GM19240 (cell line): ENCODE data around the gene KIF4B.
"Not testable (repeated sequence)": the region's sequence is repeated elsewhere in the genome, so short reads cannot be mapped to it uniquely, and the experiment has no call there.

Experiments
- DNase-seq: peaks from one replicate; pipeline ENCODE4 v3.0.0; 2011; ENCODE audit warnings: low spot score; ENCODE audit not compliant: insufficient read length

The KIF4B gene, protein sequence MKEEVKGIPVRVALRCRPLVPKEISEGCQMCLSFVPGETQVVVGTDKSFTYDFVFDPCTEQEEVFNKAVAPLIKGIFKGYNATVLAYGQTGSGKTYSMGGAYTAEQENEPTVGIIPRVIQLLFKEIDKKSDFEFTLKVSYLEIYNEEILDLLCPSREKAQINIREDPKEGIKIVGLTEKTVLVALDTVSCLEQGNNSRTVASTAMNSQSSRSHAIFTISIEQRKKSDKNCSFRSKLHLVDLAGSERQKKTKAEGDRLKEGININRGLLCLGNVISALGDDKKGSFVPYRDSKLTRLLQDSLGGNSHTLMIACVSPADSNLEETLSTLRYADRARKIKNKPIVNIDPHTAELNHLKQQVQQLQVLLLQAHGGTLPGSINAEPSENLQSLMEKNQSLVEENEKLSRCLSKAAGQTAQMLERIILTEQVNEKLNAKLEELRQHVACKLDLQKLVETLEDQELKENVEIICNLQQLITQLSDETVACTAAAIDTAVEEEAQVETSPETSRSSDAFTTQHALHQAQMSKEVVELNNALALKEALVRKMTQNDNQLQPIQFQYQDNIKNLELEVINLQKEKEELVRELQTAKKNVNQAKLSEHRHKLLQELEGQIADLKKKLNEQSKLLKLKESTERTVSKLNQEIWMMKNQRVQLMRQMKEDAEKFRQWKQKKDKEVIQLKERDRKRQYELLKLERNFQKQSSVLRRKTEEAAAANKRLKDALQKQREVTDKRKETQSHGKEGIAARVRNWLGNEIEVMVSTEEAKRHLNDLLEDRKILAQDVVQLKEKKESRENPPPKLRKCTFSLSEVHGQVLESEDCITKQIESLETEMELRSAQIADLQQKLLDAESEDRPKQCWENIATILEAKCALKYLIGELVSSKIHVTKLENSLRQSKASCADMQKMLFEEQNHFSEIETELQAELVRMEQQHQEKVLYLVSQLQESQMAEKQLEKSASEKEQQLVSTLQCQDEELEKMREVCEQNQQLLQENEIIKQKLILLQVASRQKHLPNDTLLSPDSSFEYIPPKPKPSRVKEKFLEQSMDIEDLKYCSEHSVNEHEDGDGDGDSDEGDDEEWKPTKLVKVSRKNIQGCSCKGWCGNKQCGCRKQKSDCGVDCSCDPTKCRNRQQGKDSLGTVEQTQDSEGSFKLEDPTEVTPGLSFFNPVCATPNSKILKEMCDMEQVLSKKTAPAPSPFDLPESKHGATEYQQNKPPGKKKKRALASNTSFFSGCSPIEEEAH

DNA sequence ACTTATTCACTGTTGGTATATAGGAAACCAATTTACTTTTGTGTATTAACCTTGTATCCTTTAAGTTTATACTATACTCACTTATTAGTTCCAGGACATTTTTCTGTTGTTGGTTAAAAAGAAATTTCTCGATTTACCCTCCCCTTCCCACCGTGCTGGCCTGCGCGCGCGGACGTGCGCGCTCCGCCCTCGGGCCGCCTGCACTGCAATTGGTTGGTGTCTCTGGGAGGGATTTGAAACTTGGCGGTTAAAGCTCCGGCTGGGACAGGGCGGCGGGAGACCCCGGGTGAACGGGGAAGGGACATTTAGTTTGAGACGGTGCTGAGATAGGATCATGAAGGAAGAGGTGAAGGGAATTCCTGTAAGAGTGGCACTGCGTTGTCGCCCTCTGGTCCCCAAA lies at the start of gene KIF4B:
KIF4B (plus strand) TSS at position 230 of the 400 bp plus-strand sequence; CDS start at position 335, 105 bp downstream.
- no peak for DNase-seq

DNA sequence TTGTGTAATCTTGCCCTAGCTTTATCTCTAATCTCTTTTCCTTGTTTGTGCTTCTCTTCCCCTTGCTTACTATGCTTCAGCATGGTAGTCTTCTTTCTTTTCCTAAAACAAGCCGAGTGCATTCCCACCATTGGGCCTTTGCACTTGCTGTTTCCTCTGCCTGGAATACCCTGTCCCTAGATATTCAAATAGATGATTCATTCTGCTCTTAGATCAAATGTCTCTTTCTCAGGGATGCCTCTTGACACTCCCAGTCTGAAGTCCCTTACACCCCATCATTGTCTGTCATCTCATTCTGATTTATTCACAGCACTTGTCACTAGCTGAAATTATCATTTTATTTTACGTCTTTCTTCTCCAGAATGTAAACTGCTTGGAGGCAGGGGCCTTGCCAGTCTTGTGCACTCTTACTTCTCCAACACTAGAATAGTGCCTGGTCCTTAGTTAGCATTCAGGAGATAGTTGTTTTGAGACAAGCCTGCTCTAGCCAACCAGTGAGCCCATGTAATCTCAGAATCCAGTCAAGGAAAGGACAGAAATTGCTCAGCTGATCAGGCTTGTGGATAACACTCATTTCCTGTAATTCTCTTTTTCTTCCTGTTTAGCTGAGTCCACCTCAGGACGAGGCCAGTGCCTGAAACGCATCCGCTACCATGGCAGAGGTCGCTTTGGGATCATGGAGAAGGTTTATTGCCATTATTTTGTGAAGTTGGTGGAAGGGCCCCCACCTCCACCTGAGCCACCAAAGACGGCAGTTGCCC lies 47.3 kb upstream of the KIF4B start:
- no peak for DNase-seq

DNA sequence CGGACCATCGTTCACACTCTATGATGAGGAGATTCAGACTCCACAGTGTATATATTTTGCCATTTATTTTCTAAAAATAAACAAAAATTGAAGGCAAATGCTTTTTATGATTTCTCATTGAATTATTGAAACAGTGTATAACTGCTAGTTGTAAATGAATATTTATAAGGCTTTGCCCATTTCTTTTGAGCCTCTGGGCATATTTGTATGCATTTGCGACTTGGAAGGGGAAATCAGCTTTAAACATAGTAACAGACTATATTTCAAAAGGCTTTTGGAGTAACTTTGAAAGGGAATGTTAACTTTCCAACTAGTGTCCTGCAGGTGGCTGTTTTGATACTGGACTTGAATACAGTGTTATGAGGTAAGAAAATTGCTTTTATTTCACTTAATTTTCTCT lies 46.7 kb upstream of the KIF4B start:
- DNase-seq, result no peak

DNA sequence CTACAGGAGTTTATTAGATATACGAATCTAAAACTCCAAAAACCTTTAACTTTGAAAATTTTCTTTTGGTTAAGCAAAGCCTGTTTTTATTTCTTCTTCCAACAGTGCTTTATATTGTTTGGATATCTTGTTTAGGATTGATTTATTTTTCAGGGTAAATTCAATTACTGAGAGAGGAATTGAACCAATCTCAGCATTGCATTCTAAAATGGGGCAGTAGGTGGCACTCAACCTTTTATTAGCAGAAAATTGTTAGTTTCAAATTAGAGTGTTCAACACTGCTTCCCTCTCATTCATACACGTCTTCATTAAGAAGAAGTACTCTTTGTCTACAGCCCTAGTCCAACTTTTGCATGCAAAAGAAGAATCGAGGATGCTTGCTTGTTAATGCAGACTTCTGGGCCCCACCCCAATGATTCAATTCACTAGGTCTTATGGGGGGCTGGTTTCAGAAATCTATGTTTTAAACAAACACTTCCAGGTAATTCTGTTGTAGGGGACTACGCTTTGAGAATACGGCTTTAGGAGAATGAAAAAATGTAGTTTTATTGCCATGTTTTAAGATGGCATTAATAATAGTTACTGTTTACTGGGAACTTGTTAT lies 46.0 kb upstream of the KIF4B start:
- DNase-seq, result no peak

DNA sequence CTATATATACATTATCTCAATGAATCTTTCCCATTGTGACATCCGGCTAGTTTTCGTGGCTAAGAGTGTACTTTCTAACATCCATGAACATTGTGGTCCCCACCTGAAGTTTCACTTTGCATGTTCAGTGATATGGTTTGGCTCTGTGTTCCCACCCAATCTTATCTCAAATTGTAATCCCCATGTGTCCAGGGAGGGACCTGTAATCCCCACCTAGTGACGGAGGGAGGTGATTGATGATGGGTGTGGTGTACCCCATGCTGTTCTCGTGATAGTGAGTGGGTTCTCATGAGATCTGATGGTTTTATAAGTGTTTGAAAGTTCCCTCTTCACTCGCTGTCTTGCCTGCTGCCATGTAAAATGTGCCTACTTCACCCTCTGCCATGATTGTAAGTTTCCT lies 44.6 kb upstream of the KIF4B start:
- no peak for DNase-seq

DNA sequence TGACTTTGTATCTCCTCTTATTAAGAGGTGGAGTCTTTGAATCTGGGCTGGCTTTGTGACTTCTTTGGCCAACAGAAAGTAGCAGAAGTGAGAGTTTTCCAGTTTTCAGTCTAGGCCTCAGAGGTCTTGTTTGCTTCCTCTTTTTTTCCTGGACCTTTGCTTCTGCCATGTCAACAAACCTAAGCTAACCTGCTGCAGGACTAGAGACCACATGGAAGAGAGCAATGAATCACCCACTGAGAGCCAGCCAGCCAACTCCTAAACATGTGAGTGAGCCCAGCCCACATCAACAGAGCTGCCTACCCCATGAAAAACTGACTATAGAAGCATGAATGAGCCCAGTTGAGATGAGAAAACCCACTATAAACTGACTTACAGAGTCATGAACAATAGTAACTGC lies 42.8 kb upstream of the KIF4B start:
- DNase-seq, result no peak

DNA sequence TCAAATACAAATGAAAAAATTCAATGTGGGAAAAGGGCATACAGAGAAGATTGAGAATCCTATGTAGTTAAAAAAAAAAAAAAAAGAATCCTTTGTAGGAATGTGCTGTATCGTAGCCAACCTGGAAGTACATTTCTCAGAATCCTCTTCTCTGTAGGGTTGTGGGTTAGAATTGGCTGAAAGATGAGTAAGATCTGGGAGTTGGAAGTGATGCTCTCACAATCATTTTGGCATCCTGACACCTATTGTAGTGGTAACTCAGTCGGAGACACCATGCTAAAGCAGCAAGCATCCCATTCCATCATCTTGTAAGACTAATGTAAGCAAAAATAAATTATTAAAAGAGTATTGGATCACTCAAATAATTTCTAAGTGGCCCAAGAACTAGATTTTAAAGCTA lies 42.1 kb upstream of the KIF4B start:
- no peak for DNase-seq

DNA sequence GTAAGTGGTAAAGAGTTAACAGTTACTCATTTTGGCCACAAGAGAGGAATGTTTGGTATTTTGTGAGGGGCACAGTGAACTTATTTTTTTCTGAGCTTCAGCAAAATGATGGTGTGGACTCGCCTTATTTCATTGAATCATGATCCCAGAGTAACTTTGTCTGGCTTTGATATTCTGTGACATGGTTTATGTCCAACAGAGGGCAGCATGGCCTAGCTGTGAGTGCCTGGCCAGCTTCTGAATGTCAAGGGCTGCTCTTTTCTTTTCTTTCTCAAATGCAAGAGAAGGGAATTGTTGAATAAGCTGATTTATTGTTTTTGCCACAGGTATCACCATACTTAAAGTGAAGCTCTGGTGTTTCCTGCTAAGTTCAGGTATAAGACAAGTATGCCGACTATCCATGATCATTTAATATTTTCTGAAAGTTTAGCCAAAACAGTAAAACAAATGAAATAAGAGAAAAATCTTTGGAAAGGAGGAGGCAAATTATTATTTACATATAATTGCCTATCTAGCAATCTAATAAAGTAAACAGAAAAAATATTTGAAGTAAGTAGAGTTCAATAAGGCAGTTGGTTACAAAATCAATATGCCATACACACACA lies 41.0 kb upstream of the KIF4B start:
- DNase-seq, result no peak

DNA sequence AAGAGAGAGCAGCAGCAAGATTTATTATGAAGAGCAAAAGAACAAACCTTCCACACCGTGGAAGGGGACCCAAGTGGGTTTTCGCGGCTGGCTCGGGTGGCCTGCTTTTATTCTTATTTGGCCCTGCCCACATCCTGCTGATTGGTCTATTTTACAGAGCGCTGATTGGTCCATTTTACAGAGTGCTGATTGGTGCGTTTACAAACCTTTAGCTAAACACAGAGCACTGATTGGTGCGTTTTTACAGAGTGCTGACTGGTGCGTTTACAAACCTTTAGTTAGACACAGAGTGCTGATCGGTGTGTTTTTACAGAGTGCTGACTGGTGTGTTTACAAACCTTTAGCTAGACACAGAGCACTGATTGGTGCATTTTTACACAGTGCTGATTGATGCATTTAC lies 37.5 kb upstream of the KIF4B start:
- DNase-seq, result not testable (repeated sequence)

DNA sequence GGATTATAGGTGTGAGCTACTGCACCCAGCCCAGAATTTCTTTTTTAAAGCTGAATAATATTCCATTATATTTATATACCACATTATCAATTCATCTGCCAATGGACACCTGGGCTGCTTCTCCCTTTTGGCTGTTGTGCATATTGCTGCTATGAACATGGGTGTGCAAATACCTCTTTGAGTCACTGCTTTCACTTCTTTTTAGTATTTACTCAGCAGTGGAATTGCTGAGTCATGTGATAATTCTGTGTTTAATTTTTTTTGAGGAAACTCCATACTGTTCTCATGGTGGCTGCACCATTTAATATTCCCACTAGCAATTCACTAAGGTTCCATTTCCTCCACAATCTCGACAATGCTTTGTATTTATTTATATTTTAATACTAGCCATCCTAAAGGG lies 36.1 kb upstream of the KIF4B start:
- no peak for DNase-seq

DNA sequence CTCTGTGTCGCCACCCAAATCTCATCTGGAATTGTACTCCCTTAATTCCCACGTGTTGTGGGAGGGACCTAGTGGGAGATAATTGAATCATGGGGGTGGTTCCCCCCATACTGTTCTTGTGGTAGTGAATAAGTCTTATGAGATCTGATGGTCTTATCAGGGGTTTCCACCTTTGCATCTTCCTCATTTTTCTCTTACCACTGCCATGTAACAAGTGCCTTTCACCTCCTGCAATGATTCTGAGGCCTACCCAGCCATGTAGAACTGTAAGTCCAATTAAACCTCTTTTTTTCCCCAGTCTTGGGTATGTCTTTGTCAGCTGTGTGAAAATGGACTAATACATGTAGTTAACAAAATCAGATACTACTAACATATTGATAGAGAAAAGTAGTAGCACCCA lies 35.3 kb upstream of the KIF4B start:
- not testable (repeated sequence) for DNase-seq

DNA sequence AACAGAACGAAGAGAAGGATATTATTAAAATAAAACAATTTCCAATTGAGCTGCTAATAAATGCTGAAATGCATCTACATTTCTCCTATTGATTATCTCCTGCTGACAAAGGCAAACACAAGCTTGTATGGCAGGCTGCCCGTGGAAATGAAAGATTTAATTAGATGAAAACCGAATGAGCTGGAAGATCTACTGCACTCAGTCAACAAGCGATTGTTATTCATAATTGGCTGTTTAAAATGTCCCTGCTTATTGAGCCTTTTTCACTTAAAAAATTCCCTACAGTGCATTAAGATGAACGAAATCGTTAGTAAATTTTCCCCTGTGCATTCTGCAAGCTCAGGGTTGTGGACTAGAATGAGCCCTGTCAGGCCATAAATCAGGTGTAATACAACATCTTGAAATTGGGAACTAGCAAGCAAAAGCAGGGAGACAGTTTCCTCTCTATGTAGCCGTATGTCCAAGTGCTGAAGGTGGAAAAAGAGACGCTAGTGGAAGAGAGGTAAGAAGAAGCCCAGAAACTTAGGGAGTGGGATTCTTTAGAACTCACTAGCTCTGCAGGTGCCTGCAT lies 28.5 kb upstream of the KIF4B start:
- no peak for DNase-seq

DNA sequence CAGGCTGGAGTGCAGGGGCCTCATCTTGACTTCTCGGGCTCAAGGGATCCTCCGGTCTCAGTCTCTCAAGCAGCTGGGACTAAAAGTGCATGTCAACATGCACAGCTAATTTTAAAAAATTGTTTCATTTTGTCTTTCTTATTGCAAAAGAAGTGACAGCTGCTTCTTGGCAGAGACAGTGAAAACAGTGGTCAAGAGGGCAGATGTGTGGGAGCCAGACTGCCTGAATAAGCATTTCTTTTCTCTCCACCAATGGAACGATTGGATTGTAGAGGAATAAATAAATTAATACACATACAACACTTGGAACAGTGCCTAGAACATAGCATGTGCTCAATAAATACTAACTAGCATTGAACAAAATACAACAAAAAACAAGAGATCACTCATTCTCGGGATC lies 27.4 kb upstream of the KIF4B start:
- no peak for DNase-seq

DNA sequence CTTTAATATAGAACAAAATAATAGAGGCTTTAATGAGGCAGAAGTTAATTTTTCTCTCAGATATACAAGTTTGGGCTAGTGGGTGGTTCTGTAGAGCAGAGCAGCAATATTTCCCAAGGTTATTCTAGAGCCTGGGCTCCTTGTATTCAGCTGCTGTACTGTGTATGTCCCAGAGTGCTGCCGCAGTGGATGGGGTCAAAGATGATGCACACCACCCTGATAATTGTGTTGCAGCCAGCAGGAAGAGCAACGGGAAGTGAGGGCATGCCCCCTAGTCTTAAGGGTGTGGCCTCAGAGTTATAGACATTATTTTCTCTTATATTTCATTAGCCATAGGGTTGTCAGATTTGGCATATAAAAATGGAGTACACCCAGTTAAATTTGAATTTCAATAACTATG lies 23.9 kb upstream of the KIF4B start:
- no peak for DNase-seq

DNA sequence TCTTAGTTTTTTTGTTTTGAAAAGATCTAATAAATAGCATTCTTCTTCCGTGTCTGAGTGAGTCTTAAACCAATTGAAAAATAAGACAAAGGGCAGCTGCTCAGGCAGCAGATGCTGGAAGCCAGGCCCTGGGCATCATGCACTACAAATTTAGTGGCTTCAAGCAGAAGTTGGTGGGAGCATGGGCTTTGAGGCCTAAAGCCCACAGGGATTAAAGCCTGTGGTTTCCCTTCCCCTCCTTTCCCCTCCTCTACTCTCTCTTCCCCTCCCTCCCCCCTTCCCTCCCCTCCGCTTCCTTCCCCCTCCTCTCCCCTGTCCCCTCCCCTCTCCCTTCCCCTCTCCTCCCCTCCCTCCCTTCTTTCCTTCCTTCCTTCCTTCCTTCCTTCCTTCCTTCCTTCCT lies 20.1 kb upstream of the KIF4B start:
- no peak for DNase-seq

DNA sequence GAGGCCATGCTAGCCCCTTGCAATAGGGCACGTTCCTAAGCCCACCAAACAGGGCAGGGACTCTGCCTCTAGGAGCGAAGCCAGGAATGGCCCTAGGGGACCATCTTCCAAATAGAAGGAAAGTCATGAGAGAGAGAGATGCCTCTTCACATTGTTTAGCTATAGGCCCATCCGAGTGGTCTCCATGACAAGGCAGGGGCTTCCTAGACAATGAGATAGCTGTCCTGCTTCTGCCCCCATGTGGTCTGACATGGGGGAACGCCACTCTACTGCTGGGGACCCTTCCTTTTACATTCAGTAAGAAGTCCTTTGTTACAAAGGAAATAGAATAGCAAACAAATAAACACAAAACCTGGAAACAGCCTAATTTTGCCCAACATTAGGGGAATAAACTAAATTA lies 17.9 kb upstream of the KIF4B start:
- no peak for DNase-seq

DNA sequence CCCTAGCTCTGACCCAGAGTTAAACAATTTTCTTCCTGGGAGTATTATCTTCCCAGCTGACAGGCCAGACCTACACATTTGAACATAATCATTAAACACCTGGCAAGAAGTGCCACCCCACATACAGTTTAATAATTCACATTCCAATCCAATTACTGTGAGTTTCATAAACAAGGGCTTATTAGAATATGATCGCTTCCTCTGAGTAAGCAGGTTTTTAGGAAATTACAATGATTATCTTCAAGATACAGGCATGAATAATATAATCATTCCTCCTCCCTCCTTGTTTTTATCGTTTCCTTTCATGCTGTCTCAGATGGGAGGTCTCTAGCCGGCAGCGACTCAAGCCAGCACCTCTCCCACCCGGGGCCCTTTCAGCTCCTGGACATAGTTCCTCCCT lies 15.8 kb upstream of the KIF4B start:
- DNase-seq, result no peak

DNA sequence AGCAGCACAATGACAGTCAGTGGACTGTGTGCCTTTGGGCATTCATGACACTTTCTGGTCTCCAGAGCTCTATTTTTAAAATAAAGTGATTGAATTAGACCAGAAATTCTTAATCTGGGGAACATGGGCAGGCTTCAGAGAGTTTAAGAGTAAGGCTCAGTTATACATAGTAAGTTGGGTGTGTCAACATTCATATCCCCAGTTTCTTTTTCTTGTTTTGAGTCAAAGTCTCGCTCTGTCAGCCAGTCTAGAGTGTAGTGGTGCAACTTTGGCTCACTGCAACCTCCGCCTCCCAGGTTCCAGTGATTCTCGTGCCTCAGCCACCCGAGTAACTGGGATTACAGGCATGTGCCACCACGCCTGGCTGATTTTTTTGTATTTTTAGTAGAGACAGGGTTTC lies 13.7 kb upstream of the KIF4B start:
- DNase-seq, result no peak

DNA sequence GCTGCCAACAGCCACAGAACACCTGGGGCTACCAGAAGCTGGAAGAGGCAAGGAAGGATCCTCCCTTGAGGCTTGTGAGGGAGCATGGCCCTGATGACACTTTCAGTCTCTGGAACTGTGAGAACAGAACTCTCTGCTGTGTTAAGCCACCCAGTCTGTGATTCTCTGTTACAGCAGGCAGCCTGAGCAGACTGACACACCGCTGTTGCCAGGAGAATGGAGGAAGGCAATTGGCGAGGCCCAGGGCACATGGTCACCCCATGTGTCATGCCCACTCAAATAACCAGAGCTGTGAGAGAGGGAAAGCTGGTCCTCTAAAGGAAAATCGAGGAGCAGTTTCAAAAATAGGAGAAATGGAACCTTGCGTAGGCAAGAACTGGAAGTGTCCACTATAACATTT lies 12.0 kb upstream of the KIF4B start:
- DNase-seq, result no peak

DNA sequence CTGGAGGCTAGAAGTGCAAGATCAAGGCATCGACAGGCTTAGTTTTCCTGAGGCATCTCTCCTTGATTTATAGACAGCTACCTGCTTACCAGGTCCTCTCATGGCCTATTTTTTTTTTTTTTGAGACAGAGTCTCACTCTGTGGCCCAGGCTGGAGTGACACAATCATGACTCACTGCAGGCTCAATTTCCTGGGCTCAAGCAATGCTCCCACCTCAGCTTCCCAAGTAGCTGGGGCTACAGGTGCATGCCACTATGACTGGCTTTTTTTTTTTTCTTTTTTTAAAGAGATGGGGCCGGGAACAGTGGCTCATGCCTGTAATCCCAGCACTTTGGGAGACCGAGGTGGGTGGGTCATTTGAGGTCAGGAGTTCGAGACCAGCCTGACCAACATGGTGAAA lies 10.8 kb upstream of the KIF4B start:
- DNase-seq, result not testable (repeated sequence)
